GM20000 (cell line): ENCODE data around the gene STK17B.

ENCODE experiments used
- DNase-seq: peaks from one replicate; pipeline ENCODE4 v3.0.0; 2012; ENCODE audit warnings: low spot score
- CTCF ChIP-seq: IDR thresholded peaks from 2 replicates; pipeline ENCODE4 v1.5.1; 2012; ENCODE audit warnings: mild to moderate bottlenecking, control low read depth; ENCODE audit errors: extremely low read depth, missing control alignments

The STK17B gene

GRCh38 chr2:196155575-196155974 lies 15.8 kb downstream of the STK17B start:
- no peak for DNase-seq
- TF ChIP-seq CTCF, result no peak

GRCh38 chr2:196153480-196153879 lies 17.9 kb downstream of the STK17B start:
- no peak for TF ChIP-seq CTCF
- DNase-seq, result no peak

GRCh38 chr2:196149948-196150347 lies 21.4 kb downstream of the STK17B start:
- DNase-seq, result no peak
- no peak for TF ChIP-seq CTCF

- DNase-seq, result no peak
- no peak for TF ChIP-seq CTCF
Observed at GRCh38 chr2:196148736-196149135, 22.6 kb downstream of the STK17B start.

- DNase-seq, result no peak
- TF ChIP-seq CTCF, result no peak
Observed at GRCh38 chr2:196145256-196145655, 26.1 kb downstream of the STK17B start.

GRCh38 chr2:196144513-196145126 lies 26.8 kb downstream of the STK17B start:
- DNase-seq, result no peak
- TF ChIP-seq CTCF, result no peak

- DNase-seq, result no peak
- no peak for TF ChIP-seq CTCF
Observed at GRCh38 chr2:196143730-196144131, 27.6 kb downstream of the STK17B start.
